HG02588 (cell line): ENCODE measurements around the gene ORAI2.
A peak's percentile ranks its signal among the peaks of the same experiment; 100 is the strongest.
"Not testable (repeated sequence)": the region's sequence is repeated elsewhere in the genome, so short reads cannot be mapped to it uniquely, and the experiment has no call there.

Source experiments
- ATAC-seq: cut with Tn5 transposase; IDR thresholded peaks from one replicate; pipeline ENCODE4 v1.9.1; 2021; ENCODE audit warnings: mild to moderate bottlenecking, moderate library complexity; ENCODE audit not compliant: unreplicated experiment

Gene ORAI2

DNA sequence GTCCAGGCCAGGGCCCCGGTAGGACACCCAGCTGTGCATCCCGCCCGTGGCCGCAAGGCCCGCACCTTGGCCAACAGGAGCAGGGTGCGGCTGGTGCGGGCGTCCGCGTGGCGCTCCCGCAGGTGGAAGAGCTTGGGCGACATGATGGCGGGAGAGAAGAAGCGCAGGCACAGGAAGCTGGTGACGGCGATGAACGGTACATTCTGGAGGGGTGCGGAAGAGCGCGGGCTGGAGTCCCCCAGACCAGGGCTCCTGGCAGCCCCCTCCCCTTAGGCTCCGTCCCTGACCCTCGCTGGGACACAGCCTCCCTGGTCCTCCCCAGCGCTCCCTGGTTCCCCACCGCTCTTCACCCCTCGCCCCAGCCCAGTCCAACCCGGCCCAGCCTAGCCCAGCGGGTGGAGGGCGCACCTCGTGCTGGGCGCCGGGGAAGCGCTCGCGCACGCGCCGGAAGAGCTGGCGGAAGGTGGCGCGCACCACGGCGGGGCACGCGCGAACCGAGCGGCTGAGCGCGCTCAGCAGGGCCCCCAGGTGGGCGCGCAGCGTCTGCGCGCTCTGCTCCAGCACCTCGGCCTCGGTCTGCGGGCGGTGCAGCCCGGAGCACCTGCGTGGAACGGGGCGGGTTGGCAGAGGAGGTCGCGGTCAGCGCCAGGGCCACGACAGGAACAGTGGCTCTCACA is 61.2 kb downstream of the ORAI2 start:
- ATAC-seq = peak; percentile 76

- not testable (repeated sequence) for ATAC-seq
These were observed 63.5 kb downstream of the ORAI2 start for GRCh38 chr7:102496861-102497260.

- ATAC-seq = not testable (repeated sequence)
These were observed 63.9 kb downstream of the ORAI2 start for GRCh38 chr7:102497308-102497707.

GRCh38 chr7:102498321-102498720 is 64.9 kb downstream of the ORAI2 start:
- ATAC-seq = not testable (repeated sequence)

GRCh38 chr7:102503141-102503540 is 69.8 kb downstream of the ORAI2 start:
- not testable (repeated sequence) for ATAC-seq

DNA sequence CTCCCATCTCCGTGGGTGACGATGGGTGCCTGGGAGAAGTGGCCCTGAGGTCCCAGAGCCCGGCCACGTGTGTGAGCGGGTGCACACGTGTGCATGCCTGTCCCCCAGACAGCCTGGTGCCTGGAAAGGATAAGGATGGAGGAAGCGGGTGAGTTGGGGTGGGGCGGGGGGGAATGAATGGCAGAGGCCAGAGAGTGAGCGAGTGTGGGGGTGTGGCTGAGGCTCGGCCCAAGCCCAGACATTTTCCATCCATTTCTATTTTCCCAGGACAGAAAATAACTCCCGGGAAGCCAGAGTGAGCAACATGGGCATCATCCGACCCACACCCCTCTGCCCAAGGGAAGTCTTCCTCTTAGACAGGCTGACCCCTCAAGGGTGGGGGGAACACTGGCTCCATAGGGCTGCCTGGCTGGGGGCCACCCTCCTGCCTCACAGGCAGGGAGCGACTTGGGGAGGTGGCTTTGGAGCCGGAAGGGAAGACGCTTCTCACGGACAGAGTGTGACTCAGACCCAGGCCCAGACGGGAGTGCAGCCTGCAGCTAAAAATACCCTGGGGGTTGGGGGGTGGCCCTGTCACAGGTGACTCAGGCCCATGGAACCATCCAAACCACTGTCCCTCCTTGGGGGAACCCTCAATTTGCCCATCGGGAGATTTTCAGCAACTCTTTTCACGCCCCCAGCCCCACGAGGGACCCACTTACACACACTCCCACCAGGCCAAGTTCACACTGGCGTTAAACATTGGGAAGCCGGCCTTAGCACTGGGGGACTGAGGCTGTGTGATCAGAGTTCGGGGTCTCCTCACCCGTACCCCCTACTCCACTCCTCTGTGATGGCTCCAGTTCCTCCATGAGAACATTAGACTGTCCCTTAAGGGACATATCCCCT is 72.2 kb downstream of the ORAI2 start:
- not testable (repeated sequence) for ATAC-seq
